T-cell (primary cell): ENCODE measurements around the gene CANX. TPM values are rescaled to one million over a fixed set of nuclear protein-coding genes. Genes with fewer than 3 reads are reported as not detected.

Experiments used
- ATAC-seq, 4 experiments: fragments of 200-7000 bp in 3 of 4; fragments of 150-1000 bp in 1 of 4; cut with Tn5 transposase; replicated peaks in 1 of 4; 1 replicate in 3 of 4; 2 replicates in 1 of 4; pipeline ENCODE4 v1.10.0; 2021; ENCODE audit warnings: moderate library complexity in 3 of 4, mild to moderate bottlenecking in 2 of 4, moderate number of reproducible peaks in 1 of 4
- CTCF ChIA-PET, 2 donors: fragments of 300-600 bp; sonication (Branson Sonifier 250); formaldehyde crosslinking; loops; one replicate each; lab custom pipeline; 2022; ENCODE audit warnings: antibody characterized with exemption in 2 of 2; lab: Charles Lee
- POLR2A ChIA-PET, 2 donors: fragments of 300-600 bp; sonication (Branson Sonifier 250); formaldehyde crosslinking; loops; one replicate each; lab custom pipeline; 2022; ENCODE audit warnings: antibody characterized with exemption in 2 of 2; lab: Charles Lee
- DNase-seq, 35 experiments: peaks; one replicate each; pipeline versions ENCODE4 v3.0.0 to v3.0.0-alpha.2; 2013 to 2023
- H3K27ac ChIP-seq: one replicate; pipeline ENCODE4 v1.5.1; 2013; ENCODE audit warnings: low read length
- H3K27me3 ChIP-seq, 2 experiments: replicated peaks in 1 of 2; 1 replicate in 1 of 2; 2 replicates in 1 of 2; pipeline versions ENCODE4 v1.6.1 to v1.7.0; 2013; ENCODE audit warnings: low read length in 1 of 2, mixed read lengths in 1 of 2; ENCODE audit not compliant: control insufficient read depth in 2 of 2, insufficient read depth in 2 of 2; ENCODE audit errors: extremely low read depth in 1 of 2
- H3K36me3 ChIP-seq, 2 donors: 1 replicate in 1 of 2; 2 replicates in 1 of 2; pipeline versions ENCODE4 v1.6.1 to v1.7.0; 2013; ENCODE audit warnings: low read length in 1 of 2; ENCODE audit not compliant: control insufficient read depth in 2 of 2, insufficient read depth in 1 of 2; ENCODE audit errors: extremely low read depth in 1 of 2
- H3K4me1 ChIP-seq, 2 experiments: 1 replicate in 1 of 2; 2 replicates in 1 of 2; pipeline versions ENCODE4 v1.6.1 to v1.7.0; 2013; ENCODE audit warnings: low read length in 2 of 2, mixed read lengths in 1 of 2; ENCODE audit not compliant: insufficient read depth in 2 of 2, control insufficient read depth in 1 of 2; ENCODE audit errors: extremely low read depth in 1 of 2
- H3K4me3 ChIP-seq, 2 donors: 1 replicate in 1 of 2; 2 replicates in 1 of 2; pipeline versions ENCODE4 v1.5.1 to v1.7.0; 2013; ENCODE audit warnings: mild to moderate bottlenecking in 2 of 2, low read length in 1 of 2, moderate library complexity in 1 of 2; ENCODE audit not compliant: control insufficient read depth in 1 of 2; ENCODE audit errors: extremely low read depth in 1 of 2
- H3K9me3 ChIP-seq: 2 replicates; pipeline ENCODE4 v1.7.0; 2013
- H3K27ac Mint-ChIP-seq, 2 donors: one replicate each; pipeline ENCODE4 v1.8.0; 2020 to 2021; ENCODE audit warnings: mild to moderate bottlenecking in 2 of 2, mixed read lengths in 2 of 2
- H3K27me3 Mint-ChIP-seq, 2 donors: one replicate each; pipeline ENCODE4 v1.8.0; 2021 to 2022; ENCODE audit warnings: mixed read lengths in 2 of 2
- H3K36me3 Mint-ChIP-seq: one replicate; pipeline ENCODE4 v1.8.0; 2021; ENCODE audit warnings: mixed read lengths
- H3K4me1 Mint-ChIP-seq, 3 donors: one replicate each; pipeline ENCODE4 v1.8.0; 2020 to 2022; ENCODE audit warnings: mixed read lengths in 3 of 3, mild to moderate bottlenecking in 1 of 3
- H3K4me3 Mint-ChIP-seq, 3 donors: one replicate each; pipeline ENCODE4 v1.8.0; 2020 to 2022; ENCODE audit warnings: mild to moderate bottlenecking in 3 of 3, mixed read lengths in 3 of 3, moderate library complexity in 3 of 3
- H3K9me3 Mint-ChIP-seq, 3 donors: one replicate each; pipeline ENCODE4 v1.8.0; 2020 to 2022; ENCODE audit warnings: mixed read lengths in 3 of 3
- WGBS: methylation state at CpG from one replicate; pipeline ENCODE4 v1.1.5; 2013; ENCODE audit warnings: missing lambda C conversion rate; ENCODE audit not compliant: insufficient coverage; 5-methylcytosine and 5-hydroxymethylcytosine counted together
- total RNA-seq, 35 experiments: library from RNA in 6 of 35; stranded (reverse) in 6 of 35; fragments of 120-200 nt in 1 of 35; gene quantifications; one replicate each; pipeline versions ENCODE4 v1.2.1 to v1.2.4 and lab custom pipeline; 2013 to 2026

The CANX gene
- total RNA-seq, 5 donors from 2014 or later (not counting 1 experiment from before 2014, with no cell fraction given), result 205 to 306 (median 262) TPM

- Histone ChIP-seq H3K4me3 (no peak overlapping the region), H3K9me3 (no peaks in the 10 kb centered on the region), H3K27me3 (no peaks in the 10 kb centered on the region), H3K36me3 (peaks cover 30 to 89% of the 10 kb centered on the region in 2 donors), H3K4me1 (no peaks in the 10 kb centered on the region), H3K27ac (no peak overlapping the region)
- no peak overlapping the region for H3K4me3 Mint-ChIP-seq
- H3K27ac Mint-ChIP-seq, result no peak overlapping the region
- DNase-seq (no peak), ATAC-seq (no peak)
- 96% methylated on average over 9 of the region's 9 CpGs for WGBS
- H3K4me1 Mint-ChIP-seq, result no peaks in the 10 kb centered on the region
- POLR2A ChIA-PET, result no interaction called here
- CTCF ChIA-PET, result no interaction called here
- no peaks in the 10 kb centered on the region for H3K27me3 Mint-ChIP-seq
- no peaks in the 10 kb centered on the region for H3K9me3 Mint-ChIP-seq
- peaks cover 69% of the 10 kb centered on the region for H3K36me3 Mint-ChIP-seq
Measured at GRCh38 chr5:179773686-179774040, 74.9 kb downstream of the CANX start.

GRCh38 chr5:179774442-179774841 lies 75.7 kb downstream of the CANX start:
- CTCF ChIA-PET, result interaction anchor here in 1 of 2 donors (0.5 kb wide), 1 partner anchor 81 kb away, joined by 3 read pairs; no protein-coding TSS in a partner anchor
- Histone ChIP-seq H3K4me3 (no peak overlapping the region), H3K27ac (no peak overlapping the region), H3K9me3 (no peaks in the 10 kb centered on the region), H3K36me3 (peaks cover 30 to 83% of the 10 kb centered on the region in 2 donors), H3K27me3 (no peaks in the 10 kb centered on the region), H3K4me1 (no peaks in the 10 kb centered on the region)
- Mint-ChIP-seq H3K4me1 (no peaks in the 10 kb centered on the region), H3K9me3 (no peaks in the 10 kb centered on the region), H3K27ac (no peak overlapping the region), H3K4me3 (no peak overlapping the region), H3K27me3 (no peaks in the 10 kb centered on the region), H3K36me3 (peaks cover 67% of the 10 kb centered on the region)
- DNase-seq, result no peak
- whole genome bisulfite sequencing, result over 99% methylated on average over 10 of the region's 12 CpGs
- POLR2A ChIA-PET, result no interaction called here
- no peak for ATAC-seq

- no peaks in the 10 kb centered on the region for H3K9me3 Mint-ChIP-seq
- DNase-seq (no peak), ATAC-seq (no peak)
- peaks cover 57% of the 10 kb centered on the region for H3K36me3 Mint-ChIP-seq
- ChIA-PET POLR2A (no interaction called here), CTCF (interaction anchor here in 1 of 2 donors (0.6 to 1.6 kb wide), 2 partner anchors 14 to 114 kb away, joined by 3 to 4 read pairs; no protein-coding TSS in a partner anchor)
- no peaks in the 10 kb centered on the region for H3K27me3 Mint-ChIP-seq
- H3K27ac Mint-ChIP-seq, result no peak overlapping the region
- WGBS, result 99% methylated on average over 8 of the region's 11 CpGs
- no peaks in the 10 kb centered on the region for H3K27me3 ChIP-seq
- no peak overlapping the region for H3K4me3 ChIP-seq
- no peaks in the 10 kb centered on the region for H3K4me1 Mint-ChIP-seq
- peaks cover 30 to 71% of the 10 kb centered on the region in 2 donors for H3K36me3 ChIP-seq
- no peak overlapping the region for H3K27ac ChIP-seq
- no peak overlapping the region for H3K4me3 Mint-ChIP-seq
- no peaks in the 10 kb centered on the region for H3K9me3 ChIP-seq
- no peaks in the 10 kb centered on the region for H3K4me1 ChIP-seq
Measured at GRCh38 chr5:179776411-179776938, 77.7 kb downstream of the CANX start.

GRCh38 chr5:179777456-179777855 lies 78.7 kb downstream of the CANX start:
- ChIA-PET POLR2A (interaction anchor here in 1 of 2 donors (0.5 kb wide), 1 partner anchor 42 kb away, joined by 10 read pairs; no protein-coding TSS in a partner anchor), CTCF (interaction anchor here in 1 of 2 donors (1.6 kb wide), 1 partner anchor 15 kb away, joined by 4 read pairs; no protein-coding TSS in a partner anchor)
- H3K4me3 ChIP-seq, result no peak overlapping the region
- H3K27me3 ChIP-seq, result no peaks in the 10 kb centered on the region
- H3K9me3 ChIP-seq, result no peaks in the 10 kb centered on the region
- ATAC-seq, result no peak
- no peaks in the 10 kb centered on the region for H3K27me3 Mint-ChIP-seq
- no peak overlapping the region for H3K27ac ChIP-seq
- H3K27ac Mint-ChIP-seq, result no peak overlapping the region
- H3K36me3 Mint-ChIP-seq, result peaks cover 52% of the 10 kb centered on the region
- DNase-seq, result no peak
- no peak overlapping the region for H3K4me3 Mint-ChIP-seq
- peaks cover 24 to 61% of the 10 kb centered on the region in 2 donors for H3K36me3 ChIP-seq
- no peaks in the 10 kb centered on the region for H3K4me1 Mint-ChIP-seq
- 99% methylated on average over 10 of the region's 10 CpGs for WGBS
- no peaks in the 10 kb centered on the region for H3K4me1 ChIP-seq
- H3K9me3 Mint-ChIP-seq, result no peaks in the 10 kb centered on the region

- Mint-ChIP-seq H3K4me3 (no peak overlapping the region), H3K4me1 (no peaks in the 10 kb centered on the region), H3K36me3 (peaks cover 49% of the 10 kb centered on the region), H3K27ac (no peak overlapping the region), H3K27me3 (no peaks in the 10 kb centered on the region), H3K9me3 (no peaks in the 10 kb centered on the region)
- ChIA-PET CTCF (interaction anchor here in 1 of 2 donors (1.6 kb wide), 1 partner anchor 15 kb away, joined by 4 read pairs; no protein-coding TSS in a partner anchor), POLR2A (interaction anchor here in 1 of 2 donors (0.5 kb wide), 1 partner anchor 41 kb away, joined by 10 read pairs; no protein-coding TSS in a partner anchor)
- Histone ChIP-seq H3K27ac (no peak overlapping the region), H3K36me3 (peaks cover 22 to 57% of the 10 kb centered on the region in 2 donors), H3K4me3 (no peak overlapping the region), H3K27me3 (no peaks in the 10 kb centered on the region), H3K9me3 (no peaks in the 10 kb centered on the region), H3K4me1 (no peaks in the 10 kb centered on the region)
- DNase-seq (no peak), ATAC-seq (no peak)
- 85% methylated on average over 9 of the region's 9 CpGs for WGBS
Measured at GRCh38 chr5:179777909-179778308, 79.1 kb downstream of the CANX start.

GRCh38 chr5:179778591-179778990 lies 79.8 kb downstream of the CANX start:
- Mint-ChIP-seq H3K27ac (no peak overlapping the region), H3K4me1 (no peaks in the 10 kb centered on the region), H3K27me3 (no peaks in the 10 kb centered on the region), H3K36me3 (peaks cover 42% of the 10 kb centered on the region), H3K9me3 (no peaks in the 10 kb centered on the region), H3K4me3 (no peak overlapping the region)
- ATAC-seq, result no peak
- 100% methylated on average over 4 of the region's 5 CpGs for WGBS
- no peak for DNase-seq
- no peaks in the 10 kb centered on the region for H3K9me3 ChIP-seq
- peaks cover 16 to 50% of the 10 kb centered on the region in 2 donors for H3K36me3 ChIP-seq
- no peaks in the 10 kb centered on the region for H3K27me3 ChIP-seq
- ChIA-PET POLR2A (no interaction called here), CTCF (no interaction called here)
- H3K27ac ChIP-seq, result no peak overlapping the region
- H3K4me1 ChIP-seq, result no peaks in the 10 kb centered on the region
- H3K4me3 ChIP-seq, result no peak overlapping the region
